Measurements from ENCODE around the gene PCDHGA6.

GRCh38 chr5:141384471-141385267 is 11.0 kb downstream of the PCDHGA6 start:
- TF ChIP-seq GATA3 (IDR thresholded peaks at IDR 0.05; ENCODE audit: low read depth, low read length) = no peak
- no peak for TF ChIP-seq GATA2 (IDR thresholded peaks at IDR 0.05; ENCODE audit: low read depth, low read length)
